Measurements from ENCODE around the gene PMPCA.

The PMPCA gene

GRCh38 chr9:136386018-136386417, 24.4 kb upstream of the PMPCA start:
- Histone ChIP-seq H3K9me3 (ENCODE audit: control insufficient read depth in 1 of 2, low read length in 2 of 2) (no peaks in the 10 kb centered on the region), H3K36me3 (ENCODE audit: control insufficient read depth in 1 of 2, insufficient read depth in 2 of 2, low read length in 2 of 2) (peaks cover 40 to 87% of the 10 kb centered on the region in 2 donors), H3K27me3 (ENCODE audit: low read depth, low read length) (no peaks in the 10 kb centered on the region), H3K4me3 (ENCODE audit: low read depth in 1 of 2, low read length in 2 of 2) (no peak overlapping the region), H3K27ac (ENCODE audit: low read length) (no peak overlapping the region), H3K4me1 (ENCODE audit: control insufficient read depth in 1 of 2, insufficient read depth in 2 of 2, low read length in 2 of 2) (no peaks in the 10 kb centered on the region)

GRCh38 chr9:136387217-136387616, 23.2 kb upstream of the PMPCA start:
- H3K27ac ChIP-seq (ENCODE audit: low read length) = no peak overlapping the region
- H3K9me3 ChIP-seq (ENCODE audit: control insufficient read depth in 1 of 2, low read length in 2 of 2) = no peaks in the 10 kb centered on the region
- H3K36me3 ChIP-seq (ENCODE audit: control insufficient read depth in 1 of 2, insufficient read depth in 2 of 2, low read length in 2 of 2) = peaks cover 51 to 87% of the 10 kb centered on the region in 2 donors
- no peaks in the 10 kb centered on the region for H3K27me3 ChIP-seq (ENCODE audit: low read depth, low read length)
- H3K4me3 ChIP-seq (ENCODE audit: low read depth in 1 of 2, low read length in 2 of 2) = no peak overlapping the region
- no peaks in the 10 kb centered on the region for H3K4me1 ChIP-seq (ENCODE audit: control insufficient read depth in 1 of 2, insufficient read depth in 2 of 2, low read length in 2 of 2)

- Histone ChIP-seq H3K27me3 (ENCODE audit: low read depth, low read length) (no peaks in the 10 kb centered on the region), H3K27ac (ENCODE audit: low read length) (no peak overlapping the region), H3K9me3 (ENCODE audit: control insufficient read depth in 1 of 2, low read length in 2 of 2) (no peaks in the 10 kb centered on the region), H3K4me1 (ENCODE audit: control insufficient read depth in 1 of 2, insufficient read depth in 2 of 2, low read length in 2 of 2) (no peaks in the 10 kb centered on the region), H3K36me3 (ENCODE audit: control insufficient read depth in 1 of 2, insufficient read depth in 2 of 2, low read length in 2 of 2) (peaks cover 51 to 87% of the 10 kb centered on the region in 2 donors), H3K4me3 (ENCODE audit: low read depth in 1 of 2, low read length in 2 of 2) (no peak overlapping the region)
These were observed 21.1 kb upstream of the PMPCA start for GRCh38 chr9:136389396-136389795.

GRCh38 chr9:136391737-136392537, 18.5 kb upstream of the PMPCA start:
- no peaks in the 10 kb centered on the region for H3K27me3 ChIP-seq (ENCODE audit: low read depth, low read length)
- H3K27ac ChIP-seq (ENCODE audit: low read length) = no peak overlapping the region
- no peaks in the 10 kb centered on the region for H3K4me1 ChIP-seq (ENCODE audit: control insufficient read depth in 1 of 2, insufficient read depth in 2 of 2, low read length in 2 of 2)
- no peak overlapping the region for H3K4me3 ChIP-seq (ENCODE audit: low read depth in 1 of 2, low read length in 2 of 2)
- H3K9me3 ChIP-seq (ENCODE audit: control insufficient read depth in 1 of 2, low read length in 2 of 2) = no peaks in the 10 kb centered on the region
- peaks cover 52 to 92% of the 10 kb centered on the region in 2 donors for H3K36me3 ChIP-seq (ENCODE audit: control insufficient read depth in 1 of 2, insufficient read depth in 2 of 2, low read length in 2 of 2)

GRCh38 chr9:136392538-136393449, 17.7 kb upstream of the PMPCA start:
- H3K9me3 ChIP-seq (ENCODE audit: control insufficient read depth in 1 of 2, low read length in 2 of 2) = no peaks in the 10 kb centered on the region
- H3K36me3 ChIP-seq (ENCODE audit: control insufficient read depth in 1 of 2, insufficient read depth in 2 of 2, low read length in 2 of 2) = peaks cover 49 to 88% of the 10 kb centered on the region in 2 donors
- no peak overlapping the region for H3K27ac ChIP-seq (ENCODE audit: low read length)

GRCh38 chr9:136393531-136393930, 16.9 kb upstream of the PMPCA start:
- Histone ChIP-seq H3K36me3 (ENCODE audit: control insufficient read depth in 1 of 2, insufficient read depth in 2 of 2, low read length in 2 of 2) (peaks cover 45 to 81% of the 10 kb centered on the region in 2 donors), H3K27me3 (ENCODE audit: low read depth, low read length) (no peaks in the 10 kb centered on the region), H3K27ac (ENCODE audit: low read length) (no peak overlapping the region), H3K4me1 (ENCODE audit: control insufficient read depth in 1 of 2, insufficient read depth in 2 of 2, low read length in 2 of 2) (peaks cover 0 to 2% of the 10 kb centered on the region in 2 donors), H3K4me3 (ENCODE audit: low read depth in 1 of 2, low read length in 2 of 2) (no peak overlapping the region), H3K9me3 (ENCODE audit: control insufficient read depth in 1 of 2, low read length in 2 of 2) (no peaks in the 10 kb centered on the region)

More at GRCh38 chr9:136392538-136393449, 17.7 kb upstream of the PMPCA start:
- no peaks in the 10 kb centered on the region for H3K27me3 ChIP-seq (ENCODE audit: low read depth, low read length)
- H3K4me3 ChIP-seq (ENCODE audit: low read depth in 1 of 2, low read length in 2 of 2) = no peak overlapping the region
- no peaks in the 10 kb centered on the region for H3K4me1 ChIP-seq (ENCODE audit: control insufficient read depth in 1 of 2, insufficient read depth in 2 of 2, low read length in 2 of 2)

- no peaks in the 10 kb centered on the region for H3K27me3 ChIP-seq (ENCODE audit: low read depth, low read length)
- H3K27ac ChIP-seq (ENCODE audit: low read length) = no peak overlapping the region
- no peak overlapping the region for H3K4me3 ChIP-seq (ENCODE audit: low read depth in 1 of 2, low read length in 2 of 2)
- no peaks in the 10 kb centered on the region for H3K9me3 ChIP-seq (ENCODE audit: control insufficient read depth in 1 of 2, low read length in 2 of 2)
- H3K4me1 ChIP-seq (ENCODE audit: control insufficient read depth in 1 of 2, insufficient read depth in 2 of 2, low read length in 2 of 2) = peaks cover 0 to 11% of the 10 kb centered on the region in 2 donors
- peaks cover 35 to 72% of the 10 kb centered on the region in 2 donors for H3K36me3 ChIP-seq (ENCODE audit: control insufficient read depth in 1 of 2, insufficient read depth in 2 of 2, low read length in 2 of 2)
These were observed 16.0 kb upstream of the PMPCA start for GRCh38 chr9:136394312-136395019.

- Histone ChIP-seq H3K4me1 (ENCODE audit: control insufficient read depth in 1 of 2, insufficient read depth in 2 of 2, low read length in 2 of 2) (peaks cover 0 to 12% of the 10 kb centered on the region in 2 donors), H3K27me3 (ENCODE audit: low read depth, low read length) (no peaks in the 10 kb centered on the region), H3K4me3 (ENCODE audit: low read depth in 1 of 2, low read length in 2 of 2) (no peak overlapping the region), H3K9me3 (ENCODE audit: control insufficient read depth in 1 of 2, low read length in 2 of 2) (no peaks in the 10 kb centered on the region), H3K36me3 (ENCODE audit: control insufficient read depth in 1 of 2, insufficient read depth in 2 of 2, low read length in 2 of 2) (peaks cover 31 to 67% of the 10 kb centered on the region in 2 donors), H3K27ac (ENCODE audit: low read length) (no peak overlapping the region)
These were observed 15.5 kb upstream of the PMPCA start for GRCh38 chr9:136395020-136395340.

GRCh38 chr9:136395345-136396218, 14.9 kb upstream of the PMPCA start:
- Histone ChIP-seq H3K9me3 (ENCODE audit: control insufficient read depth in 1 of 2, low read length in 2 of 2) (no peaks in the 10 kb centered on the region), H3K27me3 (ENCODE audit: low read depth, low read length) (no peaks in the 10 kb centered on the region), H3K27ac (ENCODE audit: low read length) (no peak overlapping the region), H3K4me1 (ENCODE audit: control insufficient read depth in 1 of 2, insufficient read depth in 2 of 2, low read length in 2 of 2) (peaks cover 0 to 15% of the 10 kb centered on the region in 2 donors), H3K4me3 (ENCODE audit: low read depth in 1 of 2, low read length in 2 of 2) (no peak overlapping the region), H3K36me3 (ENCODE audit: control insufficient read depth in 1 of 2, insufficient read depth in 2 of 2, low read length in 2 of 2) (peaks cover 31 to 65% of the 10 kb centered on the region in 2 donors)

- Histone ChIP-seq H3K27me3 (ENCODE audit: low read depth, low read length) (no peaks in the 10 kb centered on the region), H3K4me3 (ENCODE audit: low read depth in 1 of 2, low read length in 2 of 2) (no peak overlapping the region), H3K9me3 (ENCODE audit: control insufficient read depth in 1 of 2, low read length in 2 of 2) (no peaks in the 10 kb centered on the region), H3K4me1 (ENCODE audit: control insufficient read depth in 1 of 2, insufficient read depth in 2 of 2, low read length in 2 of 2) (peaks cover 0 to 17% of the 10 kb centered on the region in 2 donors), H3K27ac (ENCODE audit: low read length) (no peak overlapping the region), H3K36me3 (ENCODE audit: control insufficient read depth in 1 of 2, insufficient read depth in 2 of 2, low read length in 2 of 2) (peaks cover 29 to 62% of the 10 kb centered on the region in 2 donors)
These were observed 14.3 kb upstream of the PMPCA start for GRCh38 chr9:136396219-136396515.

All from muscle layer of duodenum (tissue), 2 donors.